HepG2 (cell line): ENCODE results near the gene SAE1. TPM values are rescaled to one million over a fixed set of nuclear protein-coding genes. Genes with fewer than 3 reads are reported as not detected.

Source experiments
- ADNP ChIP-seq: sonication (generic); formaldehyde crosslinking; IDR thresholded peaks from 2 replicates; pipeline ENCODE4 v1.4.0; 2020; ENCODE audit warnings: missing genetic modification reagents
- ESRRA ChIP-seq: sonication (generic); formaldehyde crosslinking; IDR thresholded peaks from 2 replicates; pipeline ENCODE4 v1.5.1; 2020; ENCODE audit warnings: mild to moderate bottlenecking, low read depth, missing genetic modification reagents
- FOXJ3 ChIP-seq: sonication (generic); formaldehyde crosslinking; IDR thresholded peaks from 2 replicates; pipeline ENCODE4 v1.4.0; 2020; ENCODE audit warnings: missing genetic modification reagents, mild to moderate bottlenecking, borderline replicate concordance
- GTF2F1 ChIP-seq: fragments of 150-350 bp; IDR thresholded peaks from 2 replicates; pipeline ENCODE4 v1.6.1; 2014; ENCODE audit warnings: low read length
- HHEX ChIP-seq: IDR thresholded peaks from 2 replicates; pipeline ENCODE4 v1.6.1; 2016; ENCODE audit warnings: control low read depth
- IKZF1 ChIP-seq: fragments of 450-650 bp; IDR thresholded peaks from 2 replicates; pipeline ENCODE4 v1.7.1; 2016
- NR3C1 ChIP-seq: sonication (generic); formaldehyde crosslinking; IDR thresholded peaks from 2 replicates; pipeline ENCODE4 v1.4.0; 2020; ENCODE audit warnings: missing genetic modification reagents
- ONECUT2 ChIP-seq: sonication (generic); formaldehyde crosslinking; IDR thresholded peaks from 2 replicates; pipeline ENCODE4 v1.4.0; 2020; ENCODE audit warnings: missing genetic modification reagents
- PHB2 ChIP-seq: fragments of 450-650 bp; IDR thresholded peaks from 2 replicates; pipeline ENCODE4 v1.6.1; 2018; ENCODE audit not compliant: partially characterized antibody
- PITX1 ChIP-seq: sonication (generic); formaldehyde crosslinking; IDR thresholded peaks from 2 replicates; pipeline ENCODE4 v1.5.1; 2020; ENCODE audit warnings: mild to moderate bottlenecking, missing genetic modification reagents
- SMAD9 ChIP-seq: sonication (generic); formaldehyde crosslinking; IDR thresholded peaks from 2 replicates; pipeline ENCODE4 v1.5.1; 2020; ENCODE audit warnings: mild to moderate bottlenecking, missing genetic modification reagents
- SRSF1 ChIP-seq: fragments of 200-400 bp; formaldehyde crosslinking; optimal IDR thresholded peaks from 2 replicates; pipeline ENCODE3; 2017; ENCODE audit warnings: mild to moderate bottlenecking, low read depth, low read length, moderate library complexity
- U2AF2 ChIP-seq: fragments of 200-400 bp; formaldehyde crosslinking; IDR thresholded peaks from 2 replicates; pipeline ENCODE4 v1.6.1; 2017; ENCODE audit warnings: low read depth, mild to moderate bottlenecking, low read length
- ZNF253 ChIP-seq: sonication (generic); formaldehyde crosslinking; IDR thresholded peaks from 2 replicates; pipeline ENCODE4 v1.8.0; 2022; ENCODE audit warnings: mild to moderate bottlenecking, missing genetic modification reagents, borderline replicate concordance
- ZNF484 ChIP-seq: sonication (generic); formaldehyde crosslinking; IDR thresholded peaks from 2 replicates; pipeline ENCODE4 v1.5.1; 2020; ENCODE audit warnings: mild to moderate bottlenecking, low read depth, missing genetic modification reagents, borderline replicate concordance
- ZNF546 ChIP-seq: sonication (generic); formaldehyde crosslinking; conservative IDR thresholded peaks from 2 replicates; pipeline ENCODE4 v1.8.1; 2023; ENCODE audit warnings: mild to moderate bottlenecking, missing genetic modification reagents
- ZNF567 ChIP-seq: sonication (generic); formaldehyde crosslinking; IDR thresholded peaks from 2 replicates; pipeline ENCODE4 v1.8.1; 2023; ENCODE audit warnings: mild to moderate bottlenecking, missing genetic modification reagents, borderline replicate concordance
- ZNF572 ChIP-seq: sonication (generic); formaldehyde crosslinking; IDR thresholded peaks from 2 replicates; pipeline ENCODE4 v1.5.1; 2020; ENCODE audit warnings: mild to moderate bottlenecking, missing genetic modification reagents
- ZNF619 ChIP-seq: sonication (generic); formaldehyde crosslinking; IDR thresholded peaks from 2 replicates; pipeline ENCODE4 v1.4.0; 2020; ENCODE audit warnings: mild to moderate bottlenecking, missing genetic modification reagents
- ZNF841 ChIP-seq: sonication (generic); formaldehyde crosslinking; IDR thresholded peaks from 2 replicates; pipeline ENCODE4 v1.8.1; 2023; ENCODE audit warnings: missing genetic modification reagents, borderline replicate concordance
- polyA plus RNA-seq, 8 experiments: library from polyadenylated mRNA; depleted of rRNA in 3 of 8; stranded (reverse) in 7 of 8; unstranded in 1 of 8; fragments of >200 nt; fragmentation: Illumina TruSeq in 4 of 8; extraction: Trizol in 4 of 8; gene quantifications; 2 replicates each; pipeline versions ENCODE4 v1.2.1 to v1.2.3, GENCODE V29; 2011 to 2016; ENCODE audit warnings: low read depth in 4 of 8, missing spikeins in 1 of 8, mixed read lengths in 1 of 8; ENCODE audit not compliant: insufficient read depth in 1 of 8
- total RNA-seq, 5 experiments: library from RNA; depleted of rRNA; stranded (reverse); fragments of >200 nt; fragmentation: Illumina TruSeq; extraction: Trizol; gene quantifications; 2 replicates each; pipeline ENCODE4 v1.2.3, GENCODE V29; 2016; ENCODE audit warnings: low read depth in 1 of 5
- TF ChIP-seq, protein P1 (sequence below): sonication (generic); formaldehyde crosslinking; IDR thresholded peaks from 2 replicates; pipeline ENCODE4 v1.4.0; 2020; ENCODE audit warnings: missing genetic modification reagents
- TF ChIP-seq, protein P2 (sequence below): IDR thresholded peaks from 2 replicates; pipeline ENCODE4 v1.6.1; 2018; ENCODE audit warnings: missing genetic modification reagents
- TF ChIP-seq, protein P3 (sequence below): sonication (generic); formaldehyde crosslinking; IDR thresholded peaks from 2 replicates; pipeline ENCODE4 v1.8.1; 2022; ENCODE audit warnings: low read depth, mild to moderate bottlenecking, missing genetic modification reagents

The SAE1 gene
- total and polyA plus RNA-seq, 2 of the 13 experiments (the other 11 are each of a cell fraction or from before 2014, with no cell fraction given): 87.6 to 197 TPM

DNA sequence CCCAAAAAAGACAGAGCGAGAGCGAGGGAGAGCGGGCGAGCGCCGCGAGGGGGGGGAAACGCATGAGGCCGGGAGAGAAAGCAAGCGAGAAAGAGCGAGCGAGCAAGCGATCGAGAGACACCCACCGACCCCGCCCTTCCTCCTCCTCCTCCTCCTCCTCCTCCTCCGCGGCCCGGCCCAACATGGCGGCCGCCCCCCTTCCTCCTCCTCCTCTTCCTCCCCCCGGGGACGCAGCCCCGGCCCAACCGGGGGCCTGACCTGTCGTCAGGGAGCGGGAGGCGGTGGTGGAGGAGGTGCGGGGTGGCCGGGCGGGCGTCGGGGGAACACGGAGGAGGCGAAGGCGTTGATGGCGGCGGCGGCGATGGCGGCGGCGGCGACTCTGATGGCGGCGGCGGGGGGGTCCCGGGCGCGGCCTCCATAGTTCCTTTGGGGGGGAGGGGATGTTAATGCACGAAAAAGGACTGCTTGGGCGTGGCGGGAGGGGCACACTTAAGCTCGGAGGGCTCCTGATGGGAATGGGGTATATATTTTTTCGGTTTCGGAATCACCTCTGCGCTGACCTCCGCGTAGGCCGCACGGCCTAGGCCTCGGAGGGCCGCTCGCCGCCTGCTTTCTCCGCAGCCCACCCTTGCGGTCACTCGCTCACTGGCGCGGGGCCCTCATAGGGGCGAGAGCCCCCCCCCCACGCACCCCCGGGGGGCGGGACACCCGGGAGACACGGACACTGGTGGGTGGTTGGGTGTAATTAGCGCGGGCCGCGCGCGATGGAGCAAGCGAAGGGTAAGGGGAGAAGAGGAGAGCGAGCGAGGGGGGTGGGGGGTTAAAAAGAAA is 18.3 kb upstream of the SAE1 start (continued):
- TF ChIP-seq, protein P1, sequence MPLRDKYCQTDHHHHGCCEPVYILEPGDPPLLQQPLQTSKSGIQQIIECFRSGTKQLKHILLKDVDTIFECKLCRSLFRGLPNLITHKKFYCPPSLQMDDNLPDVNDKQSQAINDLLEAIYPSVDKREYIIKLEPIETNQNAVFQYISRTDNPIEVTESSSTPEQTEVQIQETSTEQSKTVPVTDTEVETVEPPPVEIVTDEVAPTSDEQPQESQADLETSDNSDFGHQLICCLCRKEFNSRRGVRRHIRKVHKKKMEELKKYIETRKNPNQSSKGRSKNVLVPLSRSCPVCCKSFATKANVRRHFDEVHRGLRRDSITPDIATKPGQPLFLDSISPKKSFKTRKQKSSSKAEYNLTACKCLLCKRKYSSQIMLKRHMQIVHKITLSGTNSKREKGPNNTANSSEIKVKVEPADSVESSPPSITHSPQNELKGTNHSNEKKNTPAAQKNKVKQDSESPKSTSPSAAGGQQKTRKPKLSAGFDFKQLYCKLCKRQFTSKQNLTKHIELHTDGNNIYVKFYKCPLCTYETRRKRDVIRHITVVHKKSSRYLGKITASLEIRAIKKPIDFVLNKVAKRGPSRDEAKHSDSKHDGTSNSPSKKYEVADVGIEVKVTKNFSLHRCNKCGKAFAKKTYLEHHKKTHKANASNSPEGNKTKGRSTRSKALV: no peak
- no peak for TF ChIP-seq PHB2
- TF ChIP-seq FOXJ3: no peak
- TF ChIP-seq, protein P2, sequence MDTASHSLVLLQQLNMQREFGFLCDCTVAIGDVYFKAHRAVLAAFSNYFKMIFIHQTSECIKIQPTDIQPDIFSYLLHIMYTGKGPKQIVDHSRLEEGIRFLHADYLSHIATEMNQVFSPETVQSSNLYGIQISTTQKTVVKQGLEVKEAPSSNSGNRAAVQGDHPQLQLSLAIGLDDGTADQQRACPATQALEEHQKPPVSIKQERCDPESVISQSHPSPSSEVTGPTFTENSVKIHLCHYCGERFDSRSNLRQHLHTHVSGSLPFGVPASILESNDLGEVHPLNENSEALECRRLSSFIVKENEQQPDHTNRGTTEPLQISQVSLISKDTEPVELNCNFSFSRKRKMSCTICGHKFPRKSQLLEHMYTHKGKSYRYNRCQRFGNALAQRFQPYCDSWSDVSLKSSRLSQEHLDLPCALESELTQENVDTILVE: no peak
- no peak for TF ChIP-seq GTF2F1
- no peak for TF ChIP-seq HHEX
- no peak for TF ChIP-seq SMAD9 (CRISPR knock-in tag)
- no peak for TF ChIP-seq ONECUT2 (CRISPR knock-in tag)
- TF ChIP-seq ZNF484 (CRISPR knock-in tag): no peak
- no peak for TF ChIP-seq ZNF567 (CRISPR knock-in tag)
- TF ChIP-seq ZNF546 (CRISPR knock-in tag): peak; percentile 62; the same call in 1 of the 2 replicates
- no peak; the same call in 1 of the 2 replicates for TF ChIP-seq ESRRA (CRISPR knock-in tag)
- no peak for TF ChIP-seq PITX1
- TF ChIP-seq, protein P3, sequence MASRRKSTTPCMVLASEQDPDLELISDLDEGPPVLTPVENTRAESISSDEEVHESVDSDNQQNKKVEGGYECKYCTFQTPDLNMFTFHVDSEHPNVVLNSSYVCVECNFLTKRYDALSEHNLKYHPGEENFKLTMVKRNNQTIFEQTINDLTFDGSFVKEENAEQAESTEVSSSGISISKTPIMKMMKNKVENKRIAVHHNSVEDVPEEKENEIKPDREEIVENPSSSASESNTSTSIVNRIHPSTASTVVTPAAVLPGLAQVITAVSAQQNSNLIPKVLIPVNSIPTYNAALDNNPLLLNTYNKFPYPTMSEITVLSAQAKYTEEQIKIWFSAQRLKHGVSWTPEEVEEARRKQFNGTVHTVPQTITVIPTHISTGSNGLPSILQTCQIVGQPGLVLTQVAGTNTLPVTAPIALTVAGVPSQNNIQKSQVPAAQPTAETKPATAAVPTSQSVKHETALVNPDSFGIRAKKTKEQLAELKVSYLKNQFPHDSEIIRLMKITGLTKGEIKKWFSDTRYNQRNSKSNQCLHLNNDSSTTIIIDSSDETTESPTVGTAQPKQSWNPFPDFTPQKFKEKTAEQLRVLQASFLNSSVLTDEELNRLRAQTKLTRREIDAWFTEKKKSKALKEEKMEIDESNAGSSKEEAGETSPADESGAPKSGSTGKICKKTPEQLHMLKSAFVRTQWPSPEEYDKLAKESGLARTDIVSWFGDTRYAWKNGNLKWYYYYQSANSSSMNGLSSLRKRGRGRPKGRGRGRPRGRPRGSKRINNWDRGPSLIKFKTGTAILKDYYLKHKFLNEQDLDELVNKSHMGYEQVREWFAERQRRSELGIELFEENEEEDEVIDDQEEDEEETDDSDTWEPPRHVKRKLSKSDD: peak; percentile 91
- TF ChIP-seq U2AF2: peak; percentile 88
- TF ChIP-seq ZNF841: 0 out of 2 replicates have a peak, but pooled peaks have one; percentile 78
- TF ChIP-seq SRSF1: peak; percentile 20
- TF ChIP-seq ZNF619: no peak
- no peak for TF ChIP-seq ADNP
- TF ChIP-seq ZNF572 (CRISPR knock-in tag): no peak
- TF ChIP-seq IKZF1: no peak
- 0 out of 2 replicates have a peak, but pooled peaks have one; percentile 75 for TF ChIP-seq ZNF253 (CRISPR knock-in tag)
- TF ChIP-seq NR3C1: no peak
